Bone marrow (tissue), 2 donors: ENCODE results near the gene DYSF.

Experiments used
- DNase-seq, 2 donors: peaks; one replicate each; lab custom pipeline; 2025; lab: John Stamatoyannopoulos, UW

DYSF gene

GRCh38 chr2:71456617-71457016, 3.3 kb downstream of the DYSF start:
- DNase-seq = no peak

DNA sequence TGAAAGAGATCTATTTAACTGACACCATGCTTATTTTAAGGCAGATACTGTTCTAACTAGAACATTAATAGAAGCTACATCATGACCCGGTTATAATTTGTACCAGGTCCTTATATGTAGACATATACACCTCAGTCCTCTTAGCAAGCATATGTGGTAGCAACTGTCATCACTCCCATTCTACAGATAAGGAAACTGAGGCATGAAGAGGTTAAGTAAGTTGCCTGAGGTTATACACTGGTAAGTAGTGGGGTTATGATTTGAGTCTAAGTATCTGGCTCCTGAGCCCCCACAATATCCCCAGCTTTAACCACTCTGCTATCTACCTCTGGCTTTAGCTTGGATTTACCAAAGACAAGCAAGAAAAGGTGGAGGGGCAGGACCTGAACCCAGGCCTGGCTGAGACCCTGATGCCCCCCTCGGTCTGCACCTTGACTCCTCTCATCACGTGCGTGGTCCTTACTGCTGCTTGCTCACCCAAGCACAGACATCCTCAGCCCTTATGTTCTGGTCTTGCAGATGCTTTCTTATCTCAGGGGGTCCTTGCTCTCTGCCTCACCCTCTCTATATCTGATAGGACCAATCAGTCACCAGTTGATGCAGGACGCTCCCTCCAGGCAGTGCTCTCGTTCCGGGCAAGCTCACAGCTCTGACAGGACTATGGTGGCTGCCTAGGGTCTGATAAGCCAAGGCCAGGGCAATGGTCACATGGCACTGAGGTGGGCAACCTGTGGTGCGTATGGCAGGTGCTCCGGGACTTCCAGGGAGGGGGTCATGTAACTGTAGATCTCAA, 4.0 kb downstream of the DYSF start:
- no peak for DNase-seq

GRCh38 chr2:71457923-71458322, 4.6 kb downstream of the DYSF start:
- no peak for DNase-seq

- DNase-seq = no peak
These were observed 5.2 kb downstream of the DYSF start for GRCh38 chr2:71458413-71459083.

GRCh38 chr2:71459084-71459431, 5.7 kb downstream of the DYSF start:
- no peak for DNase-seq

GRCh38 chr2:71460056-71460455, 6.7 kb downstream of the DYSF start:
- no peak for DNase-seq

GRCh38 chr2:71460595-71461303, 7.4 kb downstream of the DYSF start:
- DNase-seq = no peak

DNA sequence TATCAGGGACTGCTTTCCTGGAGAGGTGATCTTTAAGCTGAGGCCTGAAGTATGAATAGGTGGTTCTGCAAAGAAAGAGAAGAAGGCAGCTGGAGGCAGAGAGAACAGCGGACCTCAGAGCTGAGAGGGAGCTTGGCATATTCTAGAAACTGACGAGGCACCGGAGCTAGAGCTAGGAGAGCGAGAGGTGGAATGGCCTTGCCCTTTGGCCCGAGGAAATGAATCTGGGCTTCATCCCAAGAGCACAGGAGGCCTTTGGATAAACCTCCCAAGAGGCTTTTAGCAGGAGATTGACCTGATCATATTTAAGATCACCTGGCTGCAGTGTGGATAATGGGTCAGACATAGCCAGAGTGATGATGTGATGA, 7.9 kb downstream of the DYSF start:
- no peak for DNase-seq

DNA sequence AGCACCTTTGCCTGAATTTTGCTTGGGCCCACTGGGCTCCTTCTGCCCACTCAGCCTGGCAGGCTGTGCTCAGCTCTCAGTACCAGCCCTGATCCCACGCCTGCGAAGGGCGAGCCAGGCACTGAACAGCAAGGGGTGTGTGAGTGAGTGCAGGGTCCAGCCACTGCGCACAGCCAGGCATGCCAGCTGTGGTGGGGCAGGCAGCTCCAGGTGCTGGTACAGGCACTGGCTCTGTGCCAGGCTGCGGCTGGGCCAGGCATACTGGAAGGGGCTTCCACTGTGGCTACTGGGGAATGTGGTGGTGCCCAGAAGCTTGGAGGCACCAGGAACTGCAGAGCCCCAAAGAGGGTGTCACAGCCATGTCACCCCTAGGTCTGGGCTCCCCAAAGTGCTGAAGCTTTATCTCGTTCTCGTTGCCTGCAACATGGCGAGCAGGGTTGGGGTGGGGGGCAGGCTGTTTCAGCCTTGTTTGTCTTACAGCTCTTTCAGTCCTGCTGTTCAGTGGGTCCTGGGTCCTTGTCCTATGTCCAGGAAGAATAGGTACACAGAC, 8.8 kb downstream of the DYSF start:
- no peak for DNase-seq

DNA sequence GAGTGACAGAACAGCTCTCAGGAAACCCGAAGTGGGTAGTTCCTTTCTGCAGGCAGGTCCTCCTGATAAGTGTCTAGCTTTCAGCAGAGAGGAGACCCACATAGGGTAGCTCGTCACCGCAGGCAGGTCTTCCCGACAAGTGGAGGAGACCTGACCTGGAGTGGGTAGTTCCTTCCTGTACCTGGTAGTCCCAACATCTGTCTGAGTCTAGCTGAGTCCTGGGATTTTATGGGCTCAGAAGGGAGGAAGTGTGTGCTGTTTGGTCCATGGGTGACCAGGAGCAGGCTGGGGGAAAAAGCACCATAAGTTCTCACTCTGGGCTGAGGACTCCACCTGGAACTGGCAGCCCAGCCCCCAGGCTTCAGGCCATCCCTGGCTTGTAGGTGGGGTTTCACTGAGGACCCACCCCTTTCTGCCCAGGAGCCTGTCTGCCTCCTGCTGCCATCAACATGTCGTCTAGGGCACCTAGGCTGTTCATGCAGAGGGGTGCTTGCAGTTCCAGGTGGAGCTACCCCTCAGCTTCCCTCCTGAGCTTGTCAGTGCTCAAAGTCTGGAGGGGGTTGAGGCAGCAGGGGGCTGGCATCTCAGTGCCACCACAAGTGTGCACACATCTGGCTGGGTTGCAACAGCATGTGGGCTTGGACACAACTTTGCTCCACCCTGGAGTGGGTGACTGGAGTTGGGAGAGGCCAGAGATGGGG, 9.4 kb downstream of the DYSF start:
- no peak for DNase-seq

DNA sequence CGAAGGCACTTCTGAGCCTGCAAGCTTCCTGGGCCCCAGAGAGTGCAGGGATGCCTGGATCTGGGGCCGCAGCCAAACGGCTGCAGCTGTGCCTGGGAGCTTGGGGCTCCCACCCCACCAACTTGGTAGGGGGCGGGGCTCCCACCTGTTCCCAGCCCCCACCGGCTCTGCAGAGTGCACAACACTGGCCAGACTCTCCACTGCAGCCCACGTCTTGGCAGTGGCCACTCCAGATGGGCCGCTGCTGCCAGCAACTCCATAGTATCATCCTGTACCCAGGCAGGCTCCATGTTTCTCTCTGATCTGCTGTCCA, 9.9 kb downstream of the DYSF start:
- no peak for DNase-seq

GRCh38 chr2:71464389-71464788, 11.0 kb downstream of the DYSF start:
- DNase-seq = no peak

GRCh38 chr2:71465356-71465755, 12.0 kb downstream of the DYSF start:
- no peak for DNase-seq

DNA sequence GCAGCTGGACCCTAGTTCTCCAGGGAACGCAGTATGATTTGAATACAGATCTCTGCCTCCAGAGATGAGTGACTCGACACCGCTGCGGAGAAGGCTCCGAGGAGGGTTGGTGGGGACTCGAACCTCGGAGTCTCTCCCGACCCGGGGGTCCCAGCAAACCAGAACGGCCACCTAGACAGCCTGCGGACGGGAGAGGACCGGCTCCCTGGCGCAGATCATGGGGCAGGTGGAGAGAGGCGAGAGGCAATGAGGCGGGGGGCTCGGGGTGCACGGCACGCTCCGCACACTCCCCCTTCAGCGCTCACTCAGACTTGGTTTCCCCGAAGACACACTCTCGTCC, 12.6 kb downstream of the DYSF start:
- no peak for DNase-seq

DNA sequence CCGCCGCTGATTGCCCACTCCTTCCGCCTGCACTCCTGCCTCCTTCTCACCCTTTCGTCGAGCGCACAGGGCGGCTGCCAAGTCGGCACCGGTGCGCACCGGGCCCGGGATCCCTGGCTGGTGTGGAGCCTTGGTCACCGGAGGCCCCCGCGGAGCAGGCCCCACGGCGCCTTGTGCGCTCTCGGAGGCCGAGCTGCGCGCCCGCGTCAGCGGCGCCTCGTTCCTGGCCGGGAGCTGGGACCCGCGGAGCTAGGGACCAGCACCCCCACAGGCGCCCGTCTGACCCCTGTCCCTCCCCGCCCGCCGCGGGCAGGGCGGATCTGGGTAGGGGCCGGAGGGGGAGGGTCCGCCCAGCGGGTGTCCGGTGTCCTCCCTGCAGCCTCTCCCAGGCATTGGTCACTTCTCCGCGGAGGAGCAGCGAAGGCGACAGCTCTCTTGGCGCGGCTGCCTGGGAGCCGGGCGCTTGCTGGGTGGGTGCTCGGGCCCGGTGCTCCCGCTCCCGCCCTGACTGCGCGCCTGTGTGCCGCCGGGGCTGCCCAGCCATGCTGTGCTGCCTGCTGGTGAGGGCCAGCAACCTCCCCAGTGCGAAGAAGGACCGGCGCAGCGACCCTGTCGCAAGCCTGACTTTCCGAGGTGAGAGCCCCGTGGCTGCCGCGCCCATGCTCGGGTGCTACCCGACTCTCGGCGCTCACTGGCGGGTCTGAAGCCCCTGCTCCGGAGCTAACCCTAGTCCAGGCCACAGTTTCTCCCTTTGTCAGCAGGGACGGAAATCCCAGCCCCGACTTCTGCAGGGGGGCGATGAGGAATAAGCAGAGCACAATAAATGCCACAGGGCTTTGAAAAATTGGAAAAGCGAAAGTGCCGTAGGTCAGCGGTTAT, 13.2 kb downstream of the DYSF start:
- no peak for DNase-seq

DNA sequence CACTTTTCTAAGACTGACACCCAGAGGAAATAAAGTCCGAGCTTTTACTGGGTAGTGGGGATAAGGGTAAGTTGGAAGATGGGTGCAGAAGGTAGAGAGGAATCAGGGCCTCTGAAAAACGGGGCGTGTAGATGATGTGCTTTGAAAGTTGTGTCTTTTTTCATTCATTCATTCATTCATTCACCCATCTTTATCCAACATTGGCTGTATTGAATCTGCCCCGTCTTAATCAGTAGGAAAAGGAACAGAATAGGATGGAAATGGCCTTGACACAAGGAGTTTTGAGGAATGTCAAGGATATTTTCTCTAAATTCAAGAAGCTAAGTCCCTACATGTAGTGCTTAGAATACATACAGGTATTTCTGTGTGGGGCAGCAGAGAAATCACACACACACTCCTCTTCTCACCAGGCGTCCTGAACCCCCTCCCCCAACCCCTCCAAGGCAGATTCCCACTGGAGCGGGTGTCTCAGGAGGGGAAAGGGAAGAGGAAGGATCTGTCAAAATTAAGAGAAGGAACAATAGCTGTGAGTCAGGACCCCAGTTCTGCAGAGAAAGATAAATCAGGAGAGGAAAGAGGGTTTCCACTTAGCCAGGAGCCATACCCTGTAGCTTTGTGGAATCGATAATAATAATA, 13.9 kb downstream of the DYSF start:
- DNase-seq = no peak

DNA sequence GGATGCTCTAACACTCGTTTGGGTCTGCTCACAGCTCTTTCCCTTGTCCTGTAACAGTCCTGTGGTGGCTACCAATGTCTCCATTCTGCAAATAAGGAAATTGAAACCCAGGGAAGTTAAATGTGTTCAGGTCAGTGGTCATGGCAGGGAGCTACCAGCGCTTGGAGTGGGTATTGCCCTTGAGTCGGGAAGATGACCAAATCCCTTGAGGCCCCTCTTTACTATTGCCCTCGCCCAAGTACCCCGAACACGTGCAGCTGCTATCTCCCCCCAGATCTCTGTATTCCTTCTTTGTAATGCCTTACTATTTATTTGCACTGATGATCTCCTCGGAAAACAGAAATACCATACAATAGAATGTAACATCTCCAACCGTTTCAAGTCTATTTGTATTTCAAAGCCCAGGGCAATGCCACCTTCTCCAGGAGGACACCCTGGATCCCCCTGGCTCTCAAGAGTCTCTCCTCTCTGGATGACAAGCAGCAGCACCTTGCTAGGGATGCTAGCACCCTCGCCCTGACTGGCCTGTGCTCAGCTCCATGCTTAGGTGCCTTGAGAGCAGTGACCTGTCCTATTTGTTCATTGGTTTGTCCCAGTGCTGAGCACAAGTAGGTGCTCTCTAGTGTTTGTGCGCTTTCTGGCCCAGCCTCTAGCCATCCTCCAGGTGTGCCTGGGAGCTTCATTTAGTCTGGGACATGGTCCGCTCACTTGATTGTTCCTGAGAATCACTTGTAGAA, 15.1 kb downstream of the DYSF start:
- no peak for DNase-seq

DNA sequence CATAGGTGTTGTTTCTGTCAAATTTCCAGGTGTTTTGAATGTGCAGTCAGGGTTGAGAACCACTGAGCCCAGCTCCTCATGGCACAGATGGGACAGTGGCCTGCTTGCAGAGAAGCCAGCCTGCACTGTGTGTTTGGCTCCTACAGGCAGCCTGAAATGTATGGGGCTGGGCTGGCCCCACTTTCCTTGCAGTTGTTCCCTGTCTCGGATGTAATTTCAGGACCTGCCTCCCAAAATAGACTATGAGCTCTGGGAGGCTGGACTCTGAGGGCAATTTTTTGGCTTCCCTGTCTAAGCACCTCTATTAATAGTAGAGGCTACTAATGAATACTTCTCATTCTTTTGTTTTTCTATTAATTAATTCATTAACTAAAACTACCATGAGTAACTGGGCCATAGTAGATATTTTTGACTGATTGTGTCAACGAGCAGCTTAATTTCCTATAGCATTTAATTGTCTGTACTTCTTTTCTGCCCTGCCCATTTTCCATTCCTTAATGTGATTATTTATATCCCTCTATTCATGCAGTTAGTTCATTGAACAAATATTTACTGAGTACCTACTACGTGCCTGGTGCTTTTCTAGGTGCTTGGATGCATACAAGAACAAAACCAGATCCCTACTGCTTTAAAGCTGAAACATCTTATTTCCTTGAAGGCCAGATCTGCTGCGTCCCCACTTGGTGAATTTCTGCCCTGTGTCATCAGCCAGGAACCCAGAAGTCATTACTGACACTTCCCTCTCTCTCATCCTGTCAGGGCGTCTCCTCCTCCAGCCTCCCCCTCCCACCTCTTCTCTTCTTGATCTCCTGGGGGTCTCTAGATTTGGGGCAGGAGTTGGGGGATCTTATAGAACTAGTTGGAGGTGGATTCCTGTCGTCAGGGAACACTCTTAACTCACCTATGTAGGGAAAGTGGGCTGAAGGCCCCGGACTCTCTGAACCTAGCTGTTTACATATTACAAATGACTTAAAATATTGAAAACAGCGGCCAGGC, 16.3 kb downstream of the DYSF start:
- DNase-seq = no peak

- no peak for DNase-seq
These were observed 17.9 kb downstream of the DYSF start for GRCh38 chr2:71471276-71471675.
